Gastroesophageal sphincter (tissue), 3 donors: ENCODE measurements around the gene ZSWIM7.

Experiments
- CTCF ChIP-seq, 4 experiments: fragments of 200-600 bp in 2 of 4; fragments of 450-650 bp in 2 of 4; sonication (generic) in 1 of 4; IDR thresholded peaks; one replicate each; pipeline ENCODE4 v1.5.1; 2017 to 2019; ENCODE audit warnings: antibody characterized with exemption in 4 of 4, mild to moderate bottlenecking in 2 of 4, moderate library complexity in 2 of 4
- POLR2A ChIP-seq, 2 donors: fragments of 450-650 bp; IDR thresholded peaks; one replicate each; pipeline ENCODE4 v1.6.1; 2017; ENCODE audit warnings: antibody characterized with exemption in 2 of 2, mild to moderate bottlenecking in 2 of 2, moderate library complexity in 1 of 2
- POLR2AphosphoS5 ChIP-seq: sonication (generic); formaldehyde crosslinking; IDR thresholded peaks from one replicate; pipeline ENCODE4 v1.6.1; 2017; ENCODE audit warnings: antibody characterized with exemption

GRCh38 chr17:16048811-16049449 lies 49.4 kb upstream of the ZSWIM7 start:
- TF ChIP-seq POLR2A (IDR thresholded peaks at IDR 0.05) = no peak
- no peak for TF ChIP-seq CTCF (IDR thresholded peaks at IDR 0.05)
- no peak for TF ChIP-seq POLR2AphosphoS5
